ENCODE data around the gene ZBTB22.

The ZBTB22 gene

GRCh38 chr6:33324125-33324524 is 6.6 kb upstream of the ZBTB22 start:
- DNase-seq, result no peak

GRCh38 chr6:33323623-33323948 is 6.0 kb upstream of the ZBTB22 start:
- no peak for DNase-seq

GRCh38 chr6:33321227-33321626 is 3.7 kb upstream of the ZBTB22 start:
- DNase-seq, result no peak

- no peak for DNase-seq
These were observed 3.0 kb upstream of the ZBTB22 start for GRCh38 chr6:33320315-33321181.

- DNase-seq, result no peak
These were observed 2.4 kb upstream of the ZBTB22 start for GRCh38 chr6:33319939-33320314.

- no peak for DNase-seq
These were observed 1.0 kb upstream of the ZBTB22 start for GRCh38 chr6:33318426-33319073.

GRCh38 chr6:33317419-33317668 is 200 bp downstream of the ZBTB22 start:
- no peak for DNase-seq

GRCh38 chr6:33316603-33317418 is 733 bp downstream of the ZBTB22 start:
- no peak for DNase-seq

- DNase-seq, result no peak
These were observed 1.5 kb downstream of the ZBTB22 start for GRCh38 chr6:33315793-33316602.

- no peak for DNase-seq
These were observed 2.4 kb downstream of the ZBTB22 start for GRCh38 chr6:33314943-33315792.

GRCh38 chr6:33314515-33314942 is 3.0 kb downstream of the ZBTB22 start:
- peak; percentile 41 to 45 for DNase-seq

GRCh38 chr6:33313709-33314514 is 3.6 kb downstream of the ZBTB22 start, which contains the start of gene TAPBP:
Gene TAPBP (minus strand): TSS chr6:33314078. CDS start chr6:33314041, 37 bp downstream.
- DNase-seq, result peak; percentile 64 to 69

GRCh38 chr6:33313105-33313708 is 4.3 kb downstream of the ZBTB22 start:
- peak; percentile 32 to 34 for DNase-seq

GRCh38 chr6:33312361-33313104 is 5.0 kb downstream of the ZBTB22 start:
- peak; percentile 64 for DNase-seq

GRCh38 chr6:33306356-33306755 is 11.2 kb downstream of the ZBTB22 start:
- DNase-seq, result no peak

- no peak for DNase-seq
These were observed 12.5 kb downstream of the ZBTB22 start for GRCh38 chr6:33305052-33305451.

- DNase-seq, result no peak
These were observed 13.3 kb downstream of the ZBTB22 start for GRCh38 chr6:33304216-33304615.

GRCh38 chr6:33301877-33302276 is 15.7 kb downstream of the ZBTB22 start:
- no peak for DNase-seq

- DNase-seq, result peak; percentile 91 to 92
These were observed 18.2 kb downstream of the ZBTB22 start for GRCh38 chr6:33299237-33299944.
